Caco-2 (cell line): ENCODE data around the gene PDK1. TPM values are rescaled to one million over a fixed set of nuclear protein-coding genes. Genes with fewer than 3 reads are reported as not detected.
"Not testable (repeated sequence)": the region's sequence is repeated elsewhere in the genome, so short reads cannot be mapped to it uniquely, and the experiment has no call there.

Source experiments
- BruUV-seq: library from RNA; stranded (reverse); fragments of 400-500 nt; replicated peaks from 2 replicates; lab custom pipeline; 2021; lab: Mats Ljungman, UMichigan
- CTCF ChIA-PET: fragments of 300-600 bp; sonication (Branson Sonifier 250); formaldehyde crosslinking; loops from one replicate; lab custom pipeline; 2022; ENCODE audit warnings: antibody characterized with exemption; lab: Charles Lee
- POLR2A ChIA-PET: fragments of 300-600 bp; sonication (Branson Sonifier 250); formaldehyde crosslinking; loops from one replicate; lab custom pipeline; 2022; ENCODE audit warnings: antibody characterized with exemption; lab: Charles Lee
- DNase-seq, 2 experiments: peaks; one replicate each; pipeline versions ENCODE4 v3.0.0 to v3.0.0-alpha.2; 2020 to 2022
- H3K27me3 ChIP-seq: replicated peaks from 2 replicates; pipeline ENCODE4 v1.6.0; 2011; ENCODE audit warnings: low read length; ENCODE audit not compliant: control insufficient read depth, insufficient read depth
- H3K36me3 ChIP-seq: 2 replicates; pipeline ENCODE4 v1.5.1; 2011; ENCODE audit warnings: low read length; ENCODE audit not compliant: control insufficient read depth, insufficient read depth
- H3K4me1 ChIP-seq: fragments of 250-450 bp; sonication (Bioruptor Pico); 2 replicates; pipeline ENCODE4 v1.5.1; 2020; ENCODE audit warnings: mild to moderate bottlenecking
- H3K4me3 ChIP-seq: 2 replicates; pipeline ENCODE4 v1.5.1; 2011; ENCODE audit warnings: low read depth, mild to moderate bottlenecking, control low read depth, low read length
- H3K9me3 ChIP-seq: fragments of 250-450 bp; sonication (Bioruptor Pico); 2 replicates; pipeline ENCODE4 v1.5.1; 2020; ENCODE audit warnings: mild to moderate bottlenecking, moderate library complexity
- H3K27ac Mint-ChIP-seq: one replicate; pipeline ENCODE4 v1.8.0; 2022; ENCODE audit warnings: mixed read lengths; ENCODE audit not compliant: unreplicated experiment
- H3K27me3 Mint-ChIP-seq: one replicate; pipeline ENCODE4 v1.8.0; 2022; ENCODE audit warnings: mixed read lengths; ENCODE audit not compliant: insufficient read depth, unreplicated experiment
- H3K36me3 Mint-ChIP-seq: one replicate; pipeline ENCODE4 v1.8.0; 2022; ENCODE audit warnings: mild to moderate bottlenecking, mixed read lengths; ENCODE audit not compliant: insufficient read depth, unreplicated experiment
- H3K4me1 Mint-ChIP-seq: one replicate; pipeline ENCODE4 v1.8.0; 2022; ENCODE audit warnings: low read depth, mixed read lengths; ENCODE audit not compliant: unreplicated experiment
- H3K4me3 Mint-ChIP-seq: one replicate; pipeline ENCODE4 v1.8.0; 2022; ENCODE audit warnings: mild to moderate bottlenecking, moderate library complexity, mixed read lengths; ENCODE audit not compliant: unreplicated experiment
- H3K9me3 Mint-ChIP-seq: one replicate; pipeline ENCODE4 v1.8.0; 2022; ENCODE audit warnings: mixed read lengths; ENCODE audit not compliant: unreplicated experiment
- intact Hi-C: fragments of 100-400 bp; cut with micrococcal nuclease; formaldehyde crosslinking; loops from one replicate; pipeline ENCODE4 v1.10.0; 2022; ENCODE audit not compliant: unreplicated experiment
- total RNA-seq: library from RNA; stranded (reverse); gene quantifications from 2 replicates; pipeline ENCODE4 v1.2.3, GENCODE V29; 2022
- TF ChIP-seq, protein P1 (sequence below), 2 experiments: fragments of 200-600 bp in 1 of 2; IDR thresholded peaks; 1 replicate in 1 of 2; 2 replicates in 1 of 2; pipeline versions ENCODE4 v1.5.1 to v1.8.0; 2011 to 2022; ENCODE audit warnings: antibody characterized with exemption in 1 of 2, control low read depth in 1 of 2, inconsistent platforms in 1 of 2, low read depth in 1 of 2, low read length in 1 of 2, mild to moderate bottlenecking in 1 of 2, moderate library complexity in 1 of 2; ENCODE audit not compliant: insufficient read depth in 1 of 2, severe bottlenecking in 1 of 2, unreplicated experiment in 1 of 2

PDK1 gene
- total RNA-seq, 1 experiment from 2014 or later: 11.0 TPM

DNA sequence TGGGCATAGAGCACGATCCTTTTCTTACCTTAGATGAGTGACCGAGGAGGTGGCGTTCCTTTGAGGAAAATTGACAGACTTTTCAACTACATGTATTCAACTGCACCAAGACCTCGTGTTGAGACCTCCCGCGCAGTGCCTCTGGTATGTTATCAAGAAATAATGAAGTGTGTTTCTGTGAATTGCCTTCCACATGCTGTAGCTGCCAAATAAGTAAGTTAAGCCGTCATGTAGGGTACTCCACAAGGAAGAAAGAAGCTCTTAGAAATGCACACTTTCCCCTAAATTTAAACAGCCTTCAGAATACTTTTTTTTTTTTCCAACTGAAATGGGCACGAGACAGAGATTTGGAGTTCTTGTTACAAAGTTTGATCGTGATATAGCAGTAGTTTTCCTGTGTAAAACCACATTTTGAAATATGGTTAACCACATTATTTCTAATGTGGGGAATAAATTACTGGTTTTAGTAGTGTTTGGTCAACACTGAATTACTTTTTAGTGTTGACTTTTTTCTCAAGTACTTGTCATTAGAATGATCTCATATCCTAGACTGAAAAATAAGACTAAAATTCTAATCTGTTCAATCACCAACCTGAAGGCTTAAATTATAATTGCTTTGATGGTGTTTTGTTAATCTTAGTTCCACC lies 30.5 kb downstream of the PDK1 start:
- Histone ChIP-seq H3K27me3 (no peaks in the 10 kb centered on the region), H3K36me3 (no peaks in the 10 kb centered on the region; the same call in none of the 2 replicates), H3K9me3 (no peaks in the 10 kb centered on the region), H3K4me1 (no peaks in the 10 kb centered on the region), H3K4me3 (no peak overlapping the region)
- Mint-ChIP-seq H3K9me3 (no peaks in the 10 kb centered on the region), H3K4me1 (no peaks in the 10 kb centered on the region), H3K27ac (no peak overlapping the region), H3K27me3 (no peaks in the 10 kb centered on the region), H3K36me3 (peaks cover 6% of the 10 kb centered on the region), H3K4me3 (no peak overlapping the region)
- intact Hi-C loops: no loop called here
- BruUV-seq: no TSS peak
- ChIA-PET POLR2A (no interaction called here), CTCF (no interaction called here)
- no peak for DNase-seq
- TF ChIP-seq, protein P1, sequence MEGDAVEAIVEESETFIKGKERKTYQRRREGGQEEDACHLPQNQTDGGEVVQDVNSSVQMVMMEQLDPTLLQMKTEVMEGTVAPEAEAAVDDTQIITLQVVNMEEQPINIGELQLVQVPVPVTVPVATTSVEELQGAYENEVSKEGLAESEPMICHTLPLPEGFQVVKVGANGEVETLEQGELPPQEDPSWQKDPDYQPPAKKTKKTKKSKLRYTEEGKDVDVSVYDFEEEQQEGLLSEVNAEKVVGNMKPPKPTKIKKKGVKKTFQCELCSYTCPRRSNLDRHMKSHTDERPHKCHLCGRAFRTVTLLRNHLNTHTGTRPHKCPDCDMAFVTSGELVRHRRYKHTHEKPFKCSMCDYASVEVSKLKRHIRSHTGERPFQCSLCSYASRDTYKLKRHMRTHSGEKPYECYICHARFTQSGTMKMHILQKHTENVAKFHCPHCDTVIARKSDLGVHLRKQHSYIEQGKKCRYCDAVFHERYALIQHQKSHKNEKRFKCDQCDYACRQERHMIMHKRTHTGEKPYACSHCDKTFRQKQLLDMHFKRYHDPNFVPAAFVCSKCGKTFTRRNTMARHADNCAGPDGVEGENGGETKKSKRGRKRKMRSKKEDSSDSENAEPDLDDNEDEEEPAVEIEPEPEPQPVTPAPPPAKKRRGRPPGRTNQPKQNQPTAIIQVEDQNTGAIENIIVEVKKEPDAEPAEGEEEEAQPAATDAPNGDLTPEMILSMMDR (IDR thresholded peaks at IDR 0.05; ENCODE audit: insufficient read depth in 1 of 2, low read depth in 1 of 2, low read length in 1 of 2, severe bottlenecking in 1 of 2, unreplicated experiment in 1 of 2): no peak

DNA sequence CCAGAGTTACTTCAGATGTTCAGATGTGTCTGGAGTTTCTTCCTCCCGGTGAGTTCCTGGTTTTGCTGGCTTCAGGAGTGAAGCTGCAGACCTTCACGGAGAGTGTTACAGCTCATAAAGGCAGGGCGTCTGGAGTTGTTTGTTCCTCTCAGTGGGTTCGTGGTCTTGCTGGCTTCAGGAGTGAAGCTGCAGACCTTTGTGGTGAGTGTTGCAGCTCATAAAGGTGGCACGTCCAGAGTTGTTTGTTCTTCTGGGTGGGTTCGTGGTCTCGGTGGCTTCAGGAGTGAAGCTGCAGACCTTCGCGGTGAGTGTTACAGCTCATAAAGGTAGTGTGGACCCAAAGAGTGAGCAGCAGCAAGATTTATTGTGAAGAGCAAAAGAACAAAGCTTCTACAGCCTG lies 31.3 kb downstream of the PDK1 start:
- H3K27me3 ChIP-seq, H3K4me3 ChIP-seq, H3K9me3 Mint-ChIP-seq, H3K9me3 ChIP-seq, H3K4me1 Mint-ChIP-seq, H3K27me3 Mint-ChIP-seq, CTCF ChIA-PET, H3K36me3 ChIP-seq, H3K27ac Mint-ChIP-seq, POLR2A ChIA-PET, BruUV-seq, H3K4me3 Mint-ChIP-seq, intact Hi-C loops, H3K4me1 ChIP-seq, H3K36me3 Mint-ChIP-seq, DNase-seq: not testable (repeated sequence)

GRCh38 chr2:172588931-172589330 lies 33.0 kb downstream of the PDK1 start:
- H3K27me3 ChIP-seq: no peaks in the 10 kb centered on the region
- DNase-seq: no peak
- H3K36me3 ChIP-seq: no peaks in the 10 kb centered on the region; the same call in none of the 2 replicates
- no peaks in the 10 kb centered on the region for H3K9me3 ChIP-seq
- no peak overlapping the region for H3K27ac Mint-ChIP-seq
- no peak overlapping the region for H3K4me3 Mint-ChIP-seq
- H3K27me3 Mint-ChIP-seq: no peaks in the 10 kb centered on the region
- no TSS peak for BruUV-seq
- ChIA-PET CTCF (no interaction called here), POLR2A (no interaction called here)
- H3K4me1 ChIP-seq: no peaks in the 10 kb centered on the region
- intact Hi-C loops: no loop called here
- no peak overlapping the region for H3K4me3 ChIP-seq
- H3K9me3 Mint-ChIP-seq: no peaks in the 10 kb centered on the region
- H3K36me3 Mint-ChIP-seq: no peaks in the 10 kb centered on the region
- no peaks in the 10 kb centered on the region for H3K4me1 Mint-ChIP-seq
- TF ChIP-seq, protein P1 (IDR thresholded peaks at IDR 0.05; ENCODE audit: insufficient read depth in 1 of 2, low read depth in 1 of 2, low read length in 1 of 2, severe bottlenecking in 1 of 2, unreplicated experiment in 1 of 2): no peak

- intact Hi-C loops, H3K36me3 Mint-ChIP-seq, POLR2A ChIA-PET: not testable (repeated sequence)
These were observed 35.5 kb downstream of the PDK1 start for GRCh38 chr2:172591386-172591785.

GRCh38 chr2:172592190-172592589 lies 36.3 kb downstream of the PDK1 start:
- H3K36me3 ChIP-seq, BruUV-seq: not testable (repeated sequence)

More at GRCh38 chr2:172591386-172591785, 35.5 kb downstream of the PDK1 start:
- H3K4me1 Mint-ChIP-seq, H3K9me3 Mint-ChIP-seq, DNase-seq, H3K27me3 Mint-ChIP-seq, H3K4me3 ChIP-seq, H3K4me1 ChIP-seq, CTCF ChIA-PET, H3K27ac Mint-ChIP-seq, BruUV-seq, H3K4me3 Mint-ChIP-seq, H3K9me3 ChIP-seq, H3K36me3 ChIP-seq, H3K27me3 ChIP-seq: not testable (repeated sequence)

More at GRCh38 chr2:172592190-172592589, 36.3 kb downstream of the PDK1 start:
- H3K9me3 ChIP-seq, H3K27me3 ChIP-seq, H3K9me3 Mint-ChIP-seq, H3K27me3 Mint-ChIP-seq, intact Hi-C loops, H3K27ac Mint-ChIP-seq, H3K4me3 ChIP-seq, H3K4me1 Mint-ChIP-seq, H3K4me3 Mint-ChIP-seq, H3K4me1 ChIP-seq, H3K36me3 Mint-ChIP-seq, POLR2A ChIA-PET, CTCF ChIA-PET, DNase-seq: not testable (repeated sequence)
